DLD1 (cell line): ENCODE results near the gene PLEKHJ1.
"Not testable (repeated sequence)": the region's sequence is repeated elsewhere in the genome, so short reads cannot be mapped to it uniquely, and the experiment has no call there.

Source experiments
- in situ Hi-C: cut with HindIII; loops from 2 replicates; pipeline ENCODE4 v1.10.0; 2017; ENCODE audit warnings: low sequenced_read_pairs

Gene PLEKHJ1, protein sequence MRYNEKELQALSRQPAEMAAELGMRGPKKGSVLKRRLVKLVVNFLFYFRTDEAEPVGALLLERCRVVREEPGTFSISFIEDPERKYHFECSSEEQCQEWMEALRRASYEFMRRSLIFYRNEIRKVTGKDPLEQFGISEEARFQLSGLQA

DNA sequence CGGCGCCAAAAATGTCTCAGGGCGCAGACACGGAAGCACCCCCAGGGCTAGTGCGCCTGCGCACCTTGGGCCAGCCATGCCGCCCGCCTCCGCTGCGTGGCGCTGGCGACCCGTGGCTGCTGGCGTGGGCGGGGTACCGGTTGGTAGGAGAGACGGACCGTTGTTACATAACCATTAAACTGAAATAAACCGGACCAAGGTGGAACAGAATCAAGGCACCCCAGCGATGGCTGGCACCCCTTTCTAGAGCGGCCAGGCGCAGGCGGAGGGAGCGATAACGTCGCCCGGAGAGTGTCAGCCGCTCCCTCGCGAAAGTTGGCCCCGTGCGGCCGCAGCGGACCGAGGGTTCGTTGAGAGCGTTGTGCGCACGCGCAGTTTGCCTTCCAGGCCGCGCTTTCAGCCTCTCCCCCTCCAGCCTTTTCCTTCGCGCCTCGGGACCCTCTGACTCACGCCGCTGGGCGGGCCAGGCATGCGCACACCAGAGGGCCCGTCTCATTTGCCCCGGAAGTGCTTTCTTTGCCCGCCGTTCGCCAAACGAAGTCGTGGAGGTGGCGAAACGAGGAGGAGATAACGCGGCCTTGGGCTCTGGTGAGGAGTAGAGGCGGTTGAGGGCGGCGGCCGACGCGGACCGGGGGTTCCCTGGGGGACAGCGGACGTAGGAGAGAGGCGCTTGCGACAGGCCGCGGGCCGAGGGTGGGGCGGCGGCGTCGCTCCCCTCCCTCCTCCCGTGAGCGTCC is at the start of gene PLEKHJ1, which contains the start of gene SF3A2:
Gene PLEKHJ1 (minus strand): TSS at position 16 of the 737 bp plus-strand sequence. CDS start 81 bp downstream, outside the sequence.
Gene SF3A2 (plus strand): TSS at position 511 of the 737 bp plus-strand sequence. CDS start 6,595 bp downstream, outside the sequence.
- in situ Hi-C loops = no loop called here

DNA sequence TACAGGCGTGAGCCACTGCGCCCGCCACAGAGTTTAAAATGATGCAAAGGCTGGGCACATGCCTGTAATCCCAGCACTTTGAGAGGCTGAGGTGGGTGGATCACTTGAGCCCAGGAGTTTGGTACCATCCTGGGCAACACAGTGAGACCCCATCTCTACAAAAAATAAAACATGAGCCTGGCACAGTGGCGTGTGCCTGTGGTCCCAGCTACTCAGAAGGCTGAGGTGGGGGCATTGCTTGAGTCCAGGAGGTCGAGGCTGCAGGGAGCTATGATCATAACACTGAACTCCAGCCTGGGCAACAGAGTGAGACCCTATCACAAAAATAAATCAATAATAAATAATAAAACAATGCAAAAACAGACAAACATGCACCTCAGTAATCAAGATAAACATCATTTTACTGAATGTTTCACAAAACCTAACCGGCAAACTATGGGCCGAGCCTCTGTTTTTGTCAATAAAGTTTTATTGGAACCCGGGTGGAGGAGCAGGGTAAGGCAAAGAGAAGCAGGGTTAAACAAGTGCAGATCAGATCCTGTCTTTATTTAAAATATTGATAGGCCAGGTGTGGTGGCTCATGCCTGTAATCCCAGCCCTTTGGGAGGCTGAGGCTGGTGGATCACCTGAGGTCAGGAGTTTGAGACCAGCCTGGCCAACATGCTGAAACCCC is 47.8 kb upstream of the PLEKHJ1 start:
- in situ Hi-C loops = no loop called here

- in situ Hi-C loops = no loop called here
Observed at GRCh38 chr19:2282862-2283237, 46.7 kb upstream of the PLEKHJ1 start.

DNA sequence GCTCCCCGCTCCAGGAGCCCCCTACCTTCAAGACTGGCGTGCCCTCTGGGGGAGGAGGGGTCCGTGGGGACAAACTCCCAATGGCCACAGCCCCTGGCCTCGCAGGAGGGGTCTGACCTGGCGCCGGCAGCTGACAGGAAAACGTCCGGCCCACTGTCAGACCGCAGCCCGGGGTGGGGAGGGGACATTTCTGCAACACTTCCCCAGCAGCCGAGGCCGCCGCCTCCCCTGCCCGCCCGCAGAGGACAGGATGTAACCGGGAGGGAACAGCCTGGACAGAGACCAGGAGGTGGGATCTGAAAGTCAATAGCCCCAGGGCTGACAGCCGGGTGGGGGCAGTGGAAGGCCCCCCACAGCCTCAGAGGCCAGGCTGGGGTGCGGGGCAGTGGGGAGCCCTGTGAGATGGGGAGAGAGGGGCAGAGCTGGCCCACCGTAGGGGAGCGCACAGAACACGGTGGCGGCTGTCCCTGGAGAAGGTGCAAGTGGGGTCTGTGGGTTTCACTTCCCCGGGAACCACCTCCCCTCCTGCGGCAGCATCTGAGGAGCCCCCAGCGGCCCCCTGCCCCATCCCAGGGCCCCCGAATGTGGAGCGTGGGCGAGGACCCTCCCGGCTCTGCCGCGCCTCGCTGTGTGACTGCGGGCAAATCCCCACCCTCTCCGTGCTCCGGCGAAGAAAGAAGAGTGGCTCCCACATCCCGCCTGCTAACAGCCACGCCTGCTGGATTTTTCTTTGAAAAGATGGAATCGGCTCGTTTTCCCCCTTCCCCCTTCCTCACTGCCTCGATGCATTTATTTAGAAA is 46.1 kb upstream of the PLEKHJ1 start, which contains the start of gene PEAK3:
Gene PEAK3 (minus strand): TSS at position 114 of the 800 bp plus-strand sequence. CDS start 1,244 bp downstream, outside the sequence.
- in situ Hi-C loops = no loop called here

DNA sequence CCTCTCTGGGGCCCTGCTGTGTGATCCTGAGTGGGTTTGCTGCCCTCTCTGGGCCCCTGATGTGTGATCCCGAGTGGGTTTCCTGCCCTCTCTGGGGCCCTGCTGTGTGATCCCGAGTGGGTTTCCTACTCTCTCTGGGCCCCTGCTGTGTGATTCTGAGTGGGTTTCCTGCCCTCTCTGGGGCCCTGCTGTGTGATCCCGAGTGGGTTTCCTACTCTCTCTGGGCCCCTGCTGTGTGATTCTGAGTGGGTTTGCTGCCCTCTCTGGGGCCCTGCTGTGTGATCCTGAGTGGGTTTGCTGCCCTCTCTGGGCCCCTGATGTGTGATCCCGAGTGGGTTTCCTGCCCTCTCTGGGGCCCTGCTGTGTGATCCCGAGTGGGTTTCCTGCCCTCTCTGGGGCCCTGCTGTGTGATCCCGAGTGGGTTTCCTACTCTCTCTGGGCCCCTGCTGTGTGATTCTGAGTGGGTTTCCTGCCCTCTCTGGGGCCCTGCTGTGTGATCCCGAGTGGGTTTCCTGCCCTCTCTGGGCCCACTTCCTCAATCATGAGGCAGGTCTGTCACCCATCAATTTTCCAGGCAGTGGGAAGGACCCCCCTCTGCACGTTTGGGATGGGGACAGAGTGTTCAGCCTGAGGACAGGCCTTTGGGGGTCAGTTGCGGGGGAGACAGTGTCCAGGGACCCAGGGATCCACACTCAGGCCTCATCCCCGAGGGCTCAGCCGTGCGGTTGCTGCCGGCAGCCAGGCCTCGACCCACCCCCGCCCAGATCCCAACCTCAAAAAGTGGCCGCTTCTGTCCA is 45.3 kb upstream of the PLEKHJ1 start:
- in situ Hi-C loops = not testable (repeated sequence)

- in situ Hi-C loops = no loop called here
Observed at GRCh38 chr19:2280633-2281264, 44.6 kb upstream of the PLEKHJ1 start.

GRCh38 chr19:2278459-2279158 is 42.5 kb upstream of the PLEKHJ1 start:
- in situ Hi-C loops = no loop called here

- in situ Hi-C loops = no loop called here
Observed at GRCh38 chr19:2277138-2277537, 41.0 kb upstream of the PLEKHJ1 start.

DNA sequence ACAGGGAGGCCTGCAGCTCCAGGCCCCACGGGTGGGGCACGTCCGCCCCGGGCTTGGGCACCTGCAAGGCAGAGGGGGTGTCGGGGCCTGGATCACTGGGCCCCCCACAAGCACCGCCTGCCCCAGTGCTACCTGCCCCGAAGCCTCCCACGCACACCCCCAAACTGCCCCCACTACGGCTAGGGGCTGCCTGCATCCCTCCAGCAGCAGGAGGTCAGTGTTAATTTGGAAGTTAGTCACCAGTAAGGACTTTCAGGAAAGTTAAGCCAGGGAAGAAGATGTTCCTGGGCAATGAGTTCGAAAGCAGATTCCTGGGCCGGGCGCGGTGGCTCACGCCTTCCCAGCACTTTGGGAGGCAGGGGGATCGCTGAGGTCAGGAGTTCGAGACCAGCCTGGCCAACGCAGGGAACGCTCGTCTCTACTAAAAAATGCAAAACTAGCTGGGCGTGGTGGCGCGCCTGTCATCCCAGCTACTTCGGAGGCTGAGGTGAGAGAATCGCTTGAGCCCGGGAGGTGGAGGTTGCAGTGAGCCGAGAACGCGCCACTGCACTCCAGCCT is 40.4 kb upstream of the PLEKHJ1 start:
- in situ Hi-C loops = no loop called here

- in situ Hi-C loops = no loop called here
Observed at GRCh38 chr19:2275588-2276428, 39.7 kb upstream of the PLEKHJ1 start.

DNA sequence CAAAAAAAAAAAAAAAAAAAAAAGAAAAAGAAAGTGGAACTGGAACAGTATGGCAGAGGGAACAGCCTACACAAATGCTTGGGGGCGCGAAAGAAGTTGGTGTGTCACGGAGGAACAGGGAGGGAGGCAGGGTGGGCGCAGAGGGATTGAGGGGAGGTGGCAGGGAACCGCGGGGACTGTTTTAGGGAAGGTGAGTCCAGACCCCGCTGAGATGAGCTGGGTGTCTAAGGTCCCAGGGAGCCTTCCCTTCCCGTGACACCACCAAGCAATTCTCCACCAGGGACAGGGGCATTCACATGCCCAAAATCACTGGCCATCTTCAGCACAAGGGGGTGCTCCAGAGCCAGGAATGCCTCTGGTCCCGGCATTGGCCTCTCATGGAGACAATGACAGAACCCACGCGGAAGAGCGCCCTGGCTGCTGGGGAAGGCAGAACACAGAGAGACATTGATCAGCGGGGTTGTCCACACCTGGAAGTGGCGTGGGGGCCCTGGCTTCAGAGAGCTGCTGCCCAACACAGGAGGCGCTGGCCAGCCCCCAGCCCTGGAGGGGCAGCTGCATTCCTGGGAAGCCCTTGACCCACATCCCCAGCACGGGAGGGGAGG is 38.9 kb upstream of the PLEKHJ1 start:
- in situ Hi-C loops = no loop called here

DNA sequence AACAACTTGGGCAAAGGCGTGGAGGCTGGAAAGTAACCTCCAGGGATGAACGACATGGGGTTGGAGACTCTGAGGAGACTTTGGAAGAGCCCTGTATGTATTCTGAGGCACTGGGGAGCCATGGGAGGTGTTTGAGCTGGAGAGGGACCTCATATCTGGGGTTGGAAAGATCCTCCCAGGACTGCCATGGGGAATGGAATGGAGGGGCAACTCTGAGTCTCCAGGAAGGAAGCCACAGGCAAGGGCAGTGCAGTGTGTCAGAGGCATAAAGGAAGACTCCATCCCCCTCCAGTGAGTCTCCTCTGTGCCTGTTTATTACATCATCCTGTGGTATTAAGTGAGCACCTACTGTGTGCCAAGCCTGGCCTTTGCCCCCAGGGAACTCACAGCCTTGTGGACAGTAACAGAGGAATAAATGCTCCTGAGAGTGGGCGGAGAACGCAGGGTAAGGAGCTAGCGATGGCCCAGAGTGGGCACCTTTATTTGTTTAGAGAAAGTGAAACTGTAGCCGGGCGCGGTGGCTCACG is 38.1 kb upstream of the PLEKHJ1 start:
- in situ Hi-C loops = no loop called here

GRCh38 chr19:2273356-2274184 is 37.4 kb upstream of the PLEKHJ1 start:
- in situ Hi-C loops = no loop called here

DNA sequence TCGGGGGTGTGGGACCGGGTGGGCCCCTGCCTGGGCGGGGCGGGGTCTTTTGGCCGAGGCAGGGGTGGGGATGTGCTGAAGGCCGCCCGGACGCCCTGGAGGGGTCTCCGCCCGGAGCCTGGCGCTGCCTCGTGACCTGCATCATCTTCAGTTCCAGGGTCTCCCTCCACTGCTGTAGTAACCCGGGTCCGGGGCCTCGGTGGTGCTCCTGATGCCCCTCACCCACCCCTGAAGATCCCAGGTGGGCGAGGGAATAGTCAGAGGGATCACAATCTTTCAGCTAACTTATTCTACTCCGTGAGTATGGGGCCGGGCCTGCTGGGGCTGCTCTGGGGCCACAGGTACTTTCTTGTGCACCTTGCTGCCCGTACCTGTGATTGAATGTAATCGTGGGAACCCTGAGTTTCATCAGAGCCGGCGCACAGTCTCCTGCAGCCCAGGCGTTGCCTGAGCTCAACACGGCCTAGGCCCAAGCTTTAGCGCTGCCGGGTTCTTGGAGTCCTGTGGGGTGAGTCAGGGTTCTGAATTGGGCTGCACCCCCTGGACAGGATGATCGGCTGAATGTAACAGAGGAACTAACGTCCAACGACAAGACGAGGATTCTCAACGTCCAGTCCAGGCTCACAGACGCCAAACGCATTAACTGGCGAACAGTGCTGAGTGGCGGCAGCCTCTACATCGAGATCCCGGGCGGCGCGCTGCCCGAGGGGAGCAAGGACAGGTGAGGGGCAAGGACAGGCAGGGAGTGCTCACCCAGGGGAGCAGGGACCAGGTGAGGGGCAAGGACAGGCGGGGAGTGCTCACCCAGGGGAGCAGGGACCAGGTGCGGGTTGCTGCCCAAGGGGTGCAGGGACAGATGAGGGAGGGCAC is 35.3 kb upstream of the PLEKHJ1 start:
- in situ Hi-C loops = no loop called here

DNA sequence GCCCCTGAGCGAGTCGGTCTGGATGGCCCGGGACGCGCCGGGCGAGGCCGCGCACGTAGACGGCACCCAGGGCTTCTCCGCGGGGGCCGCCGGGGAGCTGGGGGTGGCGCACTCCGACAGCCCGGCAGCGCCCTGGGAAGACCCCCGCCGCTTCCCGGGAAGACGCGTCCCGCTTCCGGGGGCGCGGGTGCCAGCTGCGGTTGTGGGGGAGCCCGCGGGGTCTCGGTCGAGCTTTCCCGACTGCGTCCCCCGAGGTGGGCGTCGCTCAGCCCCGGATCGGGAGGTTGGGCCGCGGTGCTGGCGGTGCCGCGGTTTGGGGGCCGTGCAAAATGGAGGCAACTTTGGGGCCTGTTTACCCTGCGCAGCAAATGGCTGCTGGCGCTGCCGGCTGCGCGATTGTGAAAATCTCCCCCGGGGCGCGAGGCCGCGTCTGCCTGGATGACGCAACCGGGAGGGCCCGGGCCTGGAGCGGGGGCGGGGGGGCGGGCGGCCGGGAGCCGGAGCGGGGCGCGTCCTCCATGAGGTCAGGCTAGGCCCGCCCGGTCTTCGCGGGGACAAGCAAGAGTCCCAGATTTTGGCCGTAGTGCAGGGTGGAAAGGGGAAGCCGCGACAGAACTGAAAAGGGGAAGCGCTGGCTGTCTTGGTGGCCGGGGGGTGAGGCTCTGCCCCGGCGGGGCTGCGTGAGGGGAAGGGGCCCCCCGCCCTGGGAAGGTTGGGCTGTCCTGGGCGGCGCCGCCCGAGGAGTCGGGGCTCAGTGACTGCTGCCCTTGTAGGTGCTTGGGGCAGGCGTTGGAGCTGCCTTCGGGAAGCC is 34.5 kb upstream of the PLEKHJ1 start:
- in situ Hi-C loops = no loop called here
